ENCODE results near the gene VWC2L.

VWC2L gene

GRCh38 chr2:214604861-214605260, 194.0 kb downstream of the VWC2L start:
- no peak for DNase-seq

- DNase-seq: no peak
Measured at GRCh38 chr2:214607051-214607450, 196.2 kb downstream of the VWC2L start.

- DNase-seq: no peak
Measured at GRCh38 chr2:214611015-214611414, 200.2 kb downstream of the VWC2L start.

- no peak for DNase-seq
Measured at GRCh38 chr2:214624166-214624760, 213.4 kb downstream of the VWC2L start.

- no peak for DNase-seq
Measured at GRCh38 chr2:214628091-214628490, 217.2 kb downstream of the VWC2L start.

All from NCI-H510A (cell line).